NB4 (cell line): ENCODE data around the gene MAPKAPK3.

ENCODE experiments used
- POLR2A ChIP-seq: IDR thresholded peaks from 2 replicates; pipeline ENCODE4 v1.6.1; 2011; ENCODE audit warnings: mild to moderate bottlenecking; ENCODE audit not compliant: insufficient read length; ENCODE audit errors: extremely low read depth
- TF ChIP-seq, protein P1 (sequence below): IDR thresholded peaks from one replicate; pipeline ENCODE4 v1.5.1; 2012; ENCODE audit warnings: low read depth, low read length

GRCh38 chr3:50603261-50604109 lies 13.5 kb upstream of the MAPKAPK3 start:
- TF ChIP-seq, protein P1, sequence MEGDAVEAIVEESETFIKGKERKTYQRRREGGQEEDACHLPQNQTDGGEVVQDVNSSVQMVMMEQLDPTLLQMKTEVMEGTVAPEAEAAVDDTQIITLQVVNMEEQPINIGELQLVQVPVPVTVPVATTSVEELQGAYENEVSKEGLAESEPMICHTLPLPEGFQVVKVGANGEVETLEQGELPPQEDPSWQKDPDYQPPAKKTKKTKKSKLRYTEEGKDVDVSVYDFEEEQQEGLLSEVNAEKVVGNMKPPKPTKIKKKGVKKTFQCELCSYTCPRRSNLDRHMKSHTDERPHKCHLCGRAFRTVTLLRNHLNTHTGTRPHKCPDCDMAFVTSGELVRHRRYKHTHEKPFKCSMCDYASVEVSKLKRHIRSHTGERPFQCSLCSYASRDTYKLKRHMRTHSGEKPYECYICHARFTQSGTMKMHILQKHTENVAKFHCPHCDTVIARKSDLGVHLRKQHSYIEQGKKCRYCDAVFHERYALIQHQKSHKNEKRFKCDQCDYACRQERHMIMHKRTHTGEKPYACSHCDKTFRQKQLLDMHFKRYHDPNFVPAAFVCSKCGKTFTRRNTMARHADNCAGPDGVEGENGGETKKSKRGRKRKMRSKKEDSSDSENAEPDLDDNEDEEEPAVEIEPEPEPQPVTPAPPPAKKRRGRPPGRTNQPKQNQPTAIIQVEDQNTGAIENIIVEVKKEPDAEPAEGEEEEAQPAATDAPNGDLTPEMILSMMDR = no peak
- TF ChIP-seq POLR2A = no peak
